Measurements from ENCODE around the gene CAPN12. TPM values are rescaled to one million over a fixed set of nuclear protein-coding genes. Genes with fewer than 3 reads are reported as not detected.

Gene CAPN12
- total RNA-seq, 1 experiment from 2014 or later, result not detected

GRCh38 chr19:38713227-38713649 is 31.0 kb downstream of the CAPN12 start:
- TF ChIP-seq CTCF (IDR thresholded peaks at IDR 0.05; ENCODE audit: unreplicated experiment), result no peak
- Mint-ChIP-seq H3K27me3 (ENCODE audit: insufficient read depth, unreplicated experiment) (no peaks in the 10 kb centered on the region), H3K9me3 (ENCODE audit: unreplicated experiment) (no peaks in the 10 kb centered on the region), H3K36me3 (ENCODE audit: insufficient read depth, unreplicated experiment) (peaks cover 95% of the 10 kb centered on the region), H3K27ac (ENCODE audit: low read depth, unreplicated experiment) (no peak overlapping the region), H3K4me3 (ENCODE audit: unreplicated experiment) (peak overlapping the region; percentile 12), H3K4me1 (ENCODE audit: insufficient read depth, unreplicated experiment) (peaks cover 11% of the 10 kb centered on the region)
- BruUV-seq (replicated peaks), result no TSS peak
- intact Hi-C loops (cut with micrococcal nuclease), result loop anchor here (10.0 kb wide), 1 partner anchor 158 kb away; no protein-coding TSS in a partner anchor
- POLR2A ChIA-PET, result interaction anchor here (6.0 kb wide), 1 partner anchor 64 kb away, joined by 38 read pairs; the partner anchor contains the start of gene ACTN4
- CTCF ChIA-PET, result interaction anchor here (0.9 kb wide), 1 partner anchor 168 kb away, joined by 3 read pairs; no protein-coding TSS in a partner anchor
- no peak for DNase-seq (ENCODE audit: unreplicated experiment)

GRCh38 chr19:38712161-38712748 is 32.0 kb downstream of the CAPN12 start:
- no peak for TF ChIP-seq CTCF (IDR thresholded peaks at IDR 0.05; ENCODE audit: unreplicated experiment)
- POLR2A ChIA-PET, result interaction anchor here (0.7 to 6.0 kb wide), 3 partner anchors 19 to 63 kb away, joined by 3 to 38 read pairs (median 3); partner anchors contain the start of gene ACTN4
- no peaks in the 10 kb centered on the region for H3K9me3 Mint-ChIP-seq (ENCODE audit: unreplicated experiment)
- CTCF ChIA-PET, result interaction anchor here (0.6 kb wide), 2 partner anchors 53 to 75 kb away, joined by 3 read pairs; no protein-coding TSS in a partner anchor
- no peak overlapping the region for H3K4me3 Mint-ChIP-seq (ENCODE audit: unreplicated experiment)
- peaks cover 95% of the 10 kb centered on the region for H3K36me3 Mint-ChIP-seq (ENCODE audit: insufficient read depth, unreplicated experiment)
- H3K4me1 Mint-ChIP-seq (ENCODE audit: insufficient read depth, unreplicated experiment), result peaks cover 11% of the 10 kb centered on the region
- no peaks in the 10 kb centered on the region for H3K27me3 Mint-ChIP-seq (ENCODE audit: insufficient read depth, unreplicated experiment)
- intact Hi-C loops (cut with micrococcal nuclease), result loop anchor here (10.0 kb wide), 1 partner anchor 157 kb away; no protein-coding TSS in a partner anchor
- H3K27ac Mint-ChIP-seq (ENCODE audit: low read depth, unreplicated experiment), result no peak overlapping the region
- no peak for DNase-seq (ENCODE audit: unreplicated experiment)
- no TSS peak for BruUV-seq (replicated peaks)

GRCh38 chr19:38711726-38712153 is 32.5 kb downstream of the CAPN12 start:
- intact Hi-C loops (cut with micrococcal nuclease), result loop anchor here (10.0 kb wide), 1 partner anchor 157 kb away; no protein-coding TSS in a partner anchor
- H3K9me3 Mint-ChIP-seq (ENCODE audit: unreplicated experiment), result no peaks in the 10 kb centered on the region
- ChIA-PET CTCF (interaction anchor here (0.6 kb wide), 2 partner anchors 52 to 76 kb away, joined by 3 read pairs; no protein-coding TSS in a partner anchor), POLR2A (interaction anchor here (1.0 to 6.0 kb wide), 2 partner anchors 18 to 63 kb away, joined by 3 to 38 read pairs; partner anchors contain the start of gene ACTN4)
- no peak for TF ChIP-seq CTCF (IDR thresholded peaks at IDR 0.05; ENCODE audit: unreplicated experiment)
- peaks cover 11% of the 10 kb centered on the region for H3K4me1 Mint-ChIP-seq (ENCODE audit: insufficient read depth, unreplicated experiment)
- no TSS peak for BruUV-seq (replicated peaks)
- no peak overlapping the region for H3K27ac Mint-ChIP-seq (ENCODE audit: low read depth, unreplicated experiment)
- H3K36me3 Mint-ChIP-seq (ENCODE audit: insufficient read depth, unreplicated experiment), result peaks cover 95% of the 10 kb centered on the region
- no peak overlapping the region for H3K4me3 Mint-ChIP-seq (ENCODE audit: unreplicated experiment)
- H3K27me3 Mint-ChIP-seq (ENCODE audit: insufficient read depth, unreplicated experiment), result no peaks in the 10 kb centered on the region
- no peak for DNase-seq (ENCODE audit: unreplicated experiment)

- POLR2A ChIA-PET, result interaction anchor here (1.0 to 6.0 kb wide), 2 partner anchors 8 to 62 kb away, joined by 4 to 38 read pairs; partner anchors contain the start of gene ACTN4
- no peaks in the 10 kb centered on the region for H3K9me3 Mint-ChIP-seq (ENCODE audit: unreplicated experiment)
- H3K27ac Mint-ChIP-seq (ENCODE audit: low read depth, unreplicated experiment), result peak overlapping the region; percentile 89
- CTCF ChIA-PET, result interaction anchor here (0.6 to 1.3 kb wide), 4 partner anchors 8 to 77 kb away, joined by 3 to 9 read pairs (median 4); no protein-coding TSS in a partner anchor
- BruUV-seq (replicated peaks), result no TSS peak
- intact Hi-C loops (cut with micrococcal nuclease), result loop anchor here (10.0 kb wide), 1 partner anchor 156 kb away; no protein-coding TSS in a partner anchor
- DNase-seq (ENCODE audit: unreplicated experiment), result no peak
- H3K36me3 Mint-ChIP-seq (ENCODE audit: insufficient read depth, unreplicated experiment), result peaks cover 95% of the 10 kb centered on the region
- peaks cover 11% of the 10 kb centered on the region for H3K4me1 Mint-ChIP-seq (ENCODE audit: insufficient read depth, unreplicated experiment)
- no peak for TF ChIP-seq CTCF (IDR thresholded peaks at IDR 0.05; ENCODE audit: unreplicated experiment)
- H3K27me3 Mint-ChIP-seq (ENCODE audit: insufficient read depth, unreplicated experiment), result no peaks in the 10 kb centered on the region
- H3K4me3 Mint-ChIP-seq (ENCODE audit: unreplicated experiment), result no peak overlapping the region
Observed at GRCh38 chr19:38710928-38711725, 33.1 kb downstream of the CAPN12 start.
